Measurements from ENCODE around the gene TAGAP. TPM values are rescaled to one million over a fixed set of nuclear protein-coding genes. Genes with fewer than 3 reads are reported as not detected.

Gene TAGAP
- total and polyA plus RNA-seq, 2 of the 8 experiments (the other 6 are each of a cell fraction or from before 2014, with no cell fraction given) = not detected

GRCh38 chr6:159008656-159009288, 36.0 kb downstream of the TAGAP start:
- Histone ChIP-seq H3K27ac (ENCODE audit: low read depth, low read length) (no peak overlapping the region), H3K23ac (ENCODE audit: insufficient read length) (no peak overlapping the region), H3K18ac (ENCODE audit: extremely low read depth, low read length) (no peak overlapping the region), H2BK15ac (ENCODE audit: low read length) (no peak overlapping the region), H3K27me3 (replicated peaks in 1 of 4; ENCODE audit: control insufficient read depth in 3 of 4, extremely low read depth in 1 of 4, insufficient read depth in 3 of 4, low read length in 3 of 4) (no peaks in the 10 kb centered on the region), H4K20me1 (replicated peaks in 1 of 2; ENCODE audit: control insufficient read depth in 1 of 2, insufficient read depth in 2 of 2, low read length in 2 of 2) (no peaks in the 10 kb centered on the region), H4K8ac (ENCODE audit: extremely low read depth, insufficient read depth, low read length) (no peak overlapping the region), H2BK20ac (ENCODE audit: low read length) (no peak overlapping the region), H2BK5ac (ENCODE audit: low read depth, low read length) (no peak overlapping the region), H2AFZ (ENCODE audit: low read length) (no peak overlapping the region), H3K4ac (replicated peaks; ENCODE audit: insufficient read length, low read depth, low read length) (no peak overlapping the region), H3K4me2 (ENCODE audit: insufficient read depth in 1 of 2, low read depth in 2 of 2, low read length in 2 of 2) (no peak overlapping the region), H3K36me3 (ENCODE audit: control insufficient read depth in 2 of 4, insufficient read depth in 4 of 4, low read length in 3 of 4) (no peaks in the 10 kb centered on the region), H4K5ac (ENCODE audit: insufficient read length, low read depth, low read length) (no peak overlapping the region), H4K91ac (replicated peaks; ENCODE audit: insufficient read length, low read length) (no peak overlapping the region), H3K14ac (ENCODE audit: insufficient read length) (no peak overlapping the region), H3K23me2 (ENCODE audit: low read depth, low read length) (no peaks in the 10 kb centered on the region), H2BK120ac (replicated peaks; ENCODE audit: low read depth, low read length) (no peak overlapping the region), H3K9me3 (ENCODE audit: insufficient read depth in 2 of 2, low read depth in 1 of 2, low read length in 1 of 2) (no peaks in the 10 kb centered on the region), H2BK12ac (ENCODE audit: low read depth, low read length) (no peak overlapping the region), H3K56ac (replicated peaks; ENCODE audit: insufficient read length, low read depth, low read length) (no peak overlapping the region), H3K9ac (replicated peaks in 1 of 4; ENCODE audit: extremely low read depth in 1 of 4, low read depth in 3 of 4, low read length in 3 of 4) (no peak overlapping the region), H3K4me3 (ENCODE audit: extremely low read depth in 1 of 4, insufficient read depth in 2 of 4, low read depth in 3 of 4, low read length in 4 of 4) (no peak overlapping the region), H3K79me1 (ENCODE audit: low read depth, low read length) (no peaks in the 10 kb centered on the region), H2AK5ac (ENCODE audit: low read depth, low read length) (no peak overlapping the region), H3K79me2 (ENCODE audit: control insufficient read depth in 1 of 2, insufficient read depth in 2 of 2, low read length in 2 of 2) (no peaks in the 10 kb centered on the region), H3K4me1 (replicated peaks in 1 of 4; ENCODE audit: control insufficient read depth in 3 of 4, insufficient read depth in 4 of 4, low read length in 3 of 4) (no peaks in the 10 kb centered on the region)
- ChIA-PET POLR2A (ENCODE audit: partially characterized antibody) (no interaction called here), CTCF (ENCODE audit: partially characterized antibody) (interaction anchor here (0.6 to 7.8 kb wide), 34 partner anchors 9 to 318 kb away, joined by 3 to 106 read pairs (median 5); partner anchors contain the start of gene RSPH3)
- DNase-seq (ENCODE audit: low read depth in 1 of 2, low spot score in 2 of 2) (no peak), FAIRE-seq (no peak)
- 87% methylated on average over 10 of the region's 10 CpGs; no CpG with 5 or more reads in 1 of the 2 experiments for WGBS, 2 experiments (ENCODE audit: extremely low coverage in 1 of 2, insufficient coverage in 1 of 2, insufficient read length in 1 of 2, insufficient replicate concordance in 2 of 2, low coverage in 1 of 2, low lambda C conversion rate in 2 of 2, missing lambda C conversion rate in 1 of 2)
- TF ChIP-seq TCF12 (IDR thresholded peaks at IDR 0.05; ENCODE audit: low read depth, low read length) = no peak
- TF ChIP-seq ZNF274 (IDR thresholded peaks at IDR 0.05; ENCODE audit: borderline replicate concordance, extremely low read depth, low read length) = no peak
- peak in 2 of 3 experiments; percentile 15 to 43; a peak in 2 of 4 replicates for TF ChIP-seq CTCF (IDR thresholded peaks at IDR 0.05; ENCODE audit: control extremely low read depth in 1 of 3, insufficient read depth in 1 of 3, low read depth in 1 of 3, low read length in 3 of 3)
- TF ChIP-seq RBBP5 (IDR thresholded peaks at IDR 0.05; ENCODE audit: borderline replicate concordance, low read depth, low read length) = no peak
- TF ChIP-seq RAD21 (IDR thresholded peaks at IDR 0.05 in 1 of 2, conservative IDR thresholded peaks at IDR 0.05 in 1 of 2; ENCODE audit: low read depth in 2 of 2, low read length in 2 of 2) = peak; percentile 48 to 51
